A549 treated with CORT108297 at 1 μM for 4 hours (cell line): ENCODE data around the gene PSMD7. TPM values are rescaled to one million over a fixed set of nuclear protein-coding genes. Genes with fewer than 3 reads are reported as not detected.

Source experiments
- total RNA-seq: library from RNA; stranded (reverse); fragments of 200-300 nt; extraction: Qiagen RNA extraction; gene quantifications from 5 replicates; pipeline ENCODE4 v1.2.3, GENCODE V29; 2022

The PSMD7 gene
- 128 to 209 TPM (median 138 TPM) in 5 replicates for total RNA-seq

DNA sequence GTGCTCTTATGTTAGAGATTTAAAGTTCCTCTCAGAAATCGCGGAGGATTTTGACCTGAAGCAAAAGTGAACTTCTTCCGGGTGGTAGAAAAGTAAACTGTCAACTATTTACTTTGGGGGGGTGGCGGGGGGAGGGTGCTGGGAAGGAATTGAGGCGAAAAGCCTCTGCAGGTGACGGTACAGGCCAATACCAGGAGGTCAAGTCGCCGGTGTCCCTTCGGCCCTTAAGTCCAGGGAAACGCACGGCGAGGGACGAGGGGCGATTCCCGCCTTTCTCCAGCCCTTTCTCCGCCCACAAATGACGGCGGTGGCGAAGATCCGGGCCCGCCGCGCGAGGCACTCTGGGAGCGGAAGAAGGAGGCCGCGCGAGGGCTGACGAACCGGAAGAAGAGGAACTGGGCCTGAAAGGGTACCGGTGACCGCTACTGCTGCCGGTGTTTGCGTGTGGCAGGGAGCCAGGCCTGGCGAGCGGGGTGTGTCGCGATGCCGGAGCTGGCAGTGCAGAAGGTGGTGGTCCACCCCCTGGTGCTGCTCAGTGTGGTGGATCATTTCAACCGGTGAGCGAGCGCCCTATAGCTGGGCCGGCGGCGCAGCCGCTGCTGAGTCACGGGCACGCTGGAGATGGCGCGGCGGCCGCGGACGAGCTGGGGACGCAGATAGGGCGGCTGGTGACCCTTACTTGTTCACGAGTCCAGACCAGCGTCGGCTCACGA lies at the start of gene PSMD7:
Gene PSMD7 (plus strand): TSS at position 383 of the 713 bp plus-strand sequence. CDS start 101 bp downstream, at position 484.

Other genes starting within 250 kb of the PSMD7 start
- 0.25 to 0.91 TPM (median 0.28 TPM) in 4 of 5 replicates, not detected in the other for gene NPIPB15, start 79.5 kb downstream of the PSMD7 start, total RNA-seq
- 0.18 to 0.37 TPM (median 0.26 TPM) in 5 replicates for gene CLEC18B, start 124.7 kb downstream of the PSMD7 start, total RNA-seq